Pancreas (tissue), 10 donors: Measurements from ENCODE around the gene CFAP100. TPM values are rescaled to one million over a fixed set of nuclear protein-coding genes. Genes with fewer than 3 reads are reported as not detected.

Experiments used
- ATAC-seq, 4 donors: fragments of 200-7000 bp; cut with Tn5 transposase; one replicate each; pipeline versions ENCODE4 v1.8.0 to v1.9.1; 2020; ENCODE audit warnings: mild to moderate bottlenecking in 4 of 4, moderate library complexity in 4 of 4
- DNase-seq, 6 donors: peaks; one replicate each; pipeline ENCODE4 v3.0.0-alpha.2; 2020
- FAIRE-seq: peaks from 2 replicates; lab custom pipeline; 2012; peaks lifted over from hg19 to GRCh38; lab: Jason Lieb, UNC
- H3K27ac ChIP-seq, 4 donors: fragments of 200-600 bp; sonication (generic); 1 replicate in 3 of 4; 2 replicates in 1 of 4; pipeline versions ENCODE4 v1.5.0 to v1.8.0; 2020
- H3K27me3 ChIP-seq, 4 donors: fragments of 200-600 bp; one replicate each; pipeline ENCODE4 v1.8.0; 2021
- H3K36me3 ChIP-seq, 3 donors: fragments of 200-600 bp; sonication (generic) in 1 of 3; one replicate each; pipeline versions ENCODE4 v1.5.0 to v1.8.0; 2020 to 2021
- H3K4me1 ChIP-seq, 3 donors: fragments of 200-600 bp; one replicate each; pipeline ENCODE4 v1.8.0; 2021
- H3K4me3 ChIP-seq, 4 donors: fragments of 200-600 bp; sonication (generic) in 2 of 4; one replicate each; pipeline versions ENCODE4 v1.5.0 to v1.8.0; 2020 to 2021
- H3K9me3 ChIP-seq, 4 donors: fragments of 200-600 bp; one replicate each; pipeline ENCODE4 v1.8.0; 2021
- WGBS, 2 donors: extraction: QIAGEN DNeasy Blood & Tissue Kit; methylation state at CpG; one replicate each; pipeline ENCODE4 v1.1.7; 2013; 5-methylcytosine and 5-hydroxymethylcytosine counted together
- intact Hi-C, 3 donors: fragments of 100-400 bp; cut with DNase I; formaldehyde crosslinking; loops; one replicate each; pipeline versions ENCODE4 v1.11.1 to v1.14.2; 2022
- polyA plus RNA-seq, 2 donors: library from polyadenylated mRNA; stranded (reverse); fragments of 200-250 nt; gene quantifications; one replicate each; pipeline ENCODE4 v1.2.3, GENCODE V29; 2013
- total RNA-seq, 6 donors: library from RNA; stranded (reverse); fragmentation: NEBNext Ultra II Directional in 4 of 6; extraction: Animal tissue kit (Norgen Biotek cat#: 25700) in 4 of 6; gene quantifications; one replicate each; pipeline versions ENCODE4 v1.2.1 to v1.2.4, GENCODE V29; 2021 to 2023
- TF ChIP-seq, protein P1 (sequence below), 4 donors: fragments of 200-600 bp; sonication (generic) in 3 of 4; IDR thresholded peaks; one replicate each; pipeline versions ENCODE4 v1.5.0 to v1.8.0; 2021; ENCODE audit warnings: antibody characterized with exemption in 4 of 4
- donor health status: healthy with polysubstance abuse.
- donor health status: DM: no; HTN: no; CAD: no; lungs with moderate emphysema.
- donor health status: DM: no; HTN: no; CAD: no.
- donor health status: control.
- donor health status: control.
- donor health status: Bipolar disorder and iron deficiency.
- donor health status: DM: yes; HTN: yes; CAD: no.
- donor health status: DM: no; HTN: no; CAD: no.
- donor health status: DM: no; HTN: no; CAD: no.
- donor health status: DM: yes; HTN: yes; CAD: no.

CFAP100 gene
- total and polyA plus RNA-seq, 8 donors = not detected

DNA sequence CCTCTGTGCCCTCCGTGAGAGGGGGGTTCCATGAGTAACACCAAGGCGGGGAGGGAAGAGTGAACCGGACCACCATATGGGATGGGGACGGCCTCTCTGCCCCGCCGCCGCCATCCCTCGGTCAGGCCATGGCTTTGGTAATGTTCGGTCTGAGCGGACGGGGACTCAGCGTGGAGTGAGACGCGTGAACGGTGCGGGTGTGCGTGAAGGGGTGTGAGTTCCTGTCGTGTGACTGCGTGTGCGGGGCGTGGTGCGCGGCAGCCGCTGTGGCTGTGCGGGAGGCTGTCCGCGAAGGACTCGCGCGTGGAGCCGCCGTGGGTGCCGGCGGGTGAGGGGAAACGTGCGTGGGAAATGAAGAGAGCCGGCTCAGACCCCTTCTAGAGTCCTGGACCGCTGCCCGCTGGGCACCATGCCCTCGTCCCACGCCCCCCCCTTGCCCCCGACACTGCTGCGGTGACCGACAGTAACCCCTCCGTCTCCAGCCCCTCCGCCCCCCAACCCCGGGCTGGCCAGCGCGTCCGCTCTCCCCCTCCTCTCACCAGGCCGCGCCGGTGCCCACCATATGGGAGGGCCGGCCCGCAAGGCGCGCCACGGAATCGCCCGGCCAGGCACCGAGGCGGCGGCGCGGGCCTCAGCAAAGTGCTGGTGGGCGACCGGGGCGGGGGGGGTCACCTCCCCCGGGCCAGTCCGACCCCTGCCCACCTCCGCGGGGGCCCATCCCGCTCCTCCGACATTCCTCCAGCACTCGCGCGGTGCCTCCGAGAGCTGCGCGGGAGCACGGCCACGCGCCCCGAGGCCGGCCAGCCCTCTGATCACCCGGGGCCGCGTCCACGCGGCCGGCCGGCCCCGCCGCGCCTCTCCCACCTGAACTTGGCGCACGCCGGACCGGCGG is 38.1 kb upstream of the CFAP100 start:
- WGBS, 2 donors = 0% methylated on average over 72 to 100 of the region's 100 CpGs
- TF ChIP-seq, protein P1, sequence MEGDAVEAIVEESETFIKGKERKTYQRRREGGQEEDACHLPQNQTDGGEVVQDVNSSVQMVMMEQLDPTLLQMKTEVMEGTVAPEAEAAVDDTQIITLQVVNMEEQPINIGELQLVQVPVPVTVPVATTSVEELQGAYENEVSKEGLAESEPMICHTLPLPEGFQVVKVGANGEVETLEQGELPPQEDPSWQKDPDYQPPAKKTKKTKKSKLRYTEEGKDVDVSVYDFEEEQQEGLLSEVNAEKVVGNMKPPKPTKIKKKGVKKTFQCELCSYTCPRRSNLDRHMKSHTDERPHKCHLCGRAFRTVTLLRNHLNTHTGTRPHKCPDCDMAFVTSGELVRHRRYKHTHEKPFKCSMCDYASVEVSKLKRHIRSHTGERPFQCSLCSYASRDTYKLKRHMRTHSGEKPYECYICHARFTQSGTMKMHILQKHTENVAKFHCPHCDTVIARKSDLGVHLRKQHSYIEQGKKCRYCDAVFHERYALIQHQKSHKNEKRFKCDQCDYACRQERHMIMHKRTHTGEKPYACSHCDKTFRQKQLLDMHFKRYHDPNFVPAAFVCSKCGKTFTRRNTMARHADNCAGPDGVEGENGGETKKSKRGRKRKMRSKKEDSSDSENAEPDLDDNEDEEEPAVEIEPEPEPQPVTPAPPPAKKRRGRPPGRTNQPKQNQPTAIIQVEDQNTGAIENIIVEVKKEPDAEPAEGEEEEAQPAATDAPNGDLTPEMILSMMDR (IDR thresholded peaks at IDR 0.05) = no peak
- Histone ChIP-seq H3K36me3 (peaks cover 0 to 9% (median 4%) of the 10 kb centered on the region in 3 donors), H3K4me3 (peak overlapping the region; percentile 63 to 95 (median 88)), H3K27me3 (no peaks in the 10 kb centered on the region), H3K4me1 (peaks cover 4 to 18% (median 15%) of the 10 kb centered on the region in 3 donors), H3K9me3 (no peaks in the 10 kb centered on the region), H3K27ac (peak overlapping the region; percentile 96 to 99 (median 98))
- ATAC-seq (peak; percentile 20 to 26 (median 22)), FAIRE-seq (no peak), DNase-seq (peak; percentile 50 to 88 (median 74))
- intact Hi-C loops = loop anchor here in 1 of 3 donors (2.0 kb wide), 1 partner anchor 86 kb away; no protein-coding TSS in a partner anchor

DNA sequence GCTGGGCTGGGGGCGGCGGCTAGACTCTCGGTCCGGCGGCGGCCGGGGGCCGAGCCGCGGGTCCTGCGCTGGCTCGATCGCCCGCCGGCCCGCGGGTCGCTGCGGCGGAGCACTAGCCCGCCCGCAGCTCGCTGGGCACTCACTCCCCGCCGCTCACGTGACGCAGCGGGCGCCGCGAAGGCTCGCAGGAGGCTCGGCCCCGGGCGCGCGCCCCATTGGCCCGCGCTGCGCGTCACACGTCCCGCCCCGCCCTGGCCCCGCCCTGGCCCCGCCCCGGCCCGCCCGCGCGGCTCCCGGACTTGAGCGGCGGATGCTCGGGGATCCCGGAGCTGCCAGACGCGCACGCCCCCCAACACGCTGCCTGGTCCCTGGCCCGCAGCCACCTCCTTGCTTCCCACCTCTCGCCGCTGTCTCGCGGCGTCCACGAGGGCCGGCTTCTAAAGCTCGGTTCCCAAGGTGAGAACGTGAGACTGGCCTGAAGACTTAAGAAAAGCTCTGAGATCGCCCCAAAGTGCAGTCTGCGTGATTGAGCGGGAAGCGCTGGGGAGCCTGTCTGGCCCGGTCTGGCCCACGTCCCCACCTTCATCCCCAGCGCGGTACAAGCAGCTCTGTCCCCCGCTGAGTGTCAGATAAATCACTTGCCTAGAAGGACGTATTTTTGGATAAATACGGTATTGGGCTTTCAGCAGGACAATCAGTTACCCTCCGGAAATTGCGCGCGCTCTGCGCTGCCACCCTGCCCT is 37.2 kb upstream of the CFAP100 start, which contains the start of gene KLF15:
Gene KLF15, minus strand, starts transcription at position 114 of the 743 bp plus-strand sequence. CDS start 4,486 bp downstream, outside the sequence.
- no peaks in the 10 kb centered on the region for H3K9me3 ChIP-seq
- TF ChIP-seq, protein P1 (IDR thresholded peaks at IDR 0.05) = no peak
- 0 to 1% methylated on average over 25 to 86 of the region's 86 CpGs for WGBS, 2 donors
- intact Hi-C loops = loop anchor here in 1 of 3 donors (2.0 kb wide), 1 partner anchor 87 kb away; no protein-coding TSS in a partner anchor
- peak within 1 kb of the TSS; percentile 63 to 95 (median 88) for H3K4me3 ChIP-seq
- H3K4me1 ChIP-seq = peaks cover 0 to 16% (median 15%) of the 10 kb centered on the region in 3 donors
- no peaks in the 10 kb centered on the region for H3K27me3 ChIP-seq
- ATAC-seq (peak; percentile 68 to 84 (median 75)), DNase-seq (peak; percentile 84 to 96 (median 92)), FAIRE-seq (no peak)
- H3K27ac ChIP-seq = peak within 1 kb of the TSS; percentile 96 to 99 (median 98)
- peaks cover 0 to under 1% (median 0%) of the 10 kb centered on the region in 3 donors for H3K36me3 ChIP-seq

DNA sequence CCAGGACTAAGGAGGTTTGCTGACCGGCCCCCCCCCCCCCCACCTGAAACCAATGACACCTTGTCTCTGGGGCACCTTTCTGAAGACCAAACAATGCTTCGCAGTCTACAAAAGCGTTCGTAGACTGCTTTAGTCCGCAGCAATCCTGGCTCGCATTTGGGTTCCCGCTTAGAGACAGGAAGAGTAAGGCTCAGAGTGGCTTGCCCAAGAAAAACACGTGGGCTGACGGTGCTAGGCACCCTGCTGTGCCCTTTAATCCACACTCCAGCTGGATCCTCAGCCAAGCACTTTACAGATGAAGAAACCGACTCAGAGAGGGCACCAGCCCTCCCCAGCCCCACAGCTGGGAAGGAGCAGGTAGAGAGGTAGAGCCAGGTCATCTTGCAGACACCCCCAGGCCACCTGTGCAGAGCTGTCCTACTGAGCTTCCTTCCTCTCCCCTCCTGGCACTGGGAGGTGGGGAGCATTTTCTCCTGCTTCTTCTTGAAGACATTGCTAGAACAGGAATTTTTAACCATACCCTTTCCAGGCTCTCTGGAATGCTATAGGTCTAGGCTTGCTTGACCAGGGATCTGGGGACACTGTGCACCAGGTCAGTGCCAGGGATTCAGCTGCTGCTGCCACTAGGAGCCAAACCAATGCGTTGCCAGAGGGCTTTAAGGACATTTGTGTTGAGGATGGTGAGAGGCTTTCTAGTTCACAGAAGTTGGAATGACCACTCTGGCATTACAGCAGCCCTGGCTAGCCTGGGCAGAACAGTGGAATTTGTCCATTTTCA is 36.5 kb upstream of the CFAP100 start:
- DNase-seq (peak in 2 of 6 donors; percentile 50 to 65), ATAC-seq (peak in 3 of 4 donors; percentile 1), FAIRE-seq (no peak)
- intact Hi-C loops = no loop called here
- no peak overlapping the region for H3K27ac ChIP-seq
- no peaks in the 10 kb centered on the region for H3K9me3 ChIP-seq
- WGBS, 2 donors = 7 to 9% methylated on average over 11 of the region's 11 CpGs
- peak overlapping the region in 3 of 4 donors; percentile 26 to 95 (median 83) for H3K4me3 ChIP-seq
- no peaks in the 10 kb centered on the region for H3K36me3 ChIP-seq
- no peaks in the 10 kb centered on the region for H3K27me3 ChIP-seq
- H3K4me1 ChIP-seq = peaks cover 0 to 16% (median 12%) of the 10 kb centered on the region in 3 donors
- TF ChIP-seq, protein P1 (IDR thresholded peaks at IDR 0.05) = no peak

DNA sequence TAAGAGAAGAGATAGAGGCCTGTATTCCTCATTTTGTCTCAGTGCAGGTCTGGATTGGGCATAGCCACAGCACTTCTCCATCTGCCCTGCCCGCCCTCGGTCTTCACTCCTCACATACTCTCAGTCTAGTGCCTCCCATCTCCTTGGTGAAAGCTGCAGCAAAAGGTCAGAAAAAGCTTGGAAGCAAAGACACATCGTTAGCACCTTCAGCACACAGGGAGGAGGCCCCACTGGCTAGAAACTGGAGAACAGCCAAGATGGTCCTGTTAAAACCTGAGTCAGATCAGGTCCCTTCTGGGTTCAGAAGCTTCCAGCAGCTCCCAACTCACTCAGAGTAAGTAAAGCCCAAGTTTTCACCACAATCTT is 35.9 kb upstream of the CFAP100 start:
- Histone ChIP-seq H3K9me3 (no peaks in the 10 kb centered on the region), H3K4me1 (peaks cover 0 to 16% (median 12%) of the 10 kb centered on the region in 3 donors), H3K4me3 (no peak overlapping the region), H3K27me3 (no peaks in the 10 kb centered on the region), H3K27ac (no peak overlapping the region), H3K36me3 (no peaks in the 10 kb centered on the region)
- FAIRE-seq = no peak
- intact Hi-C loops = no loop called here
- TF ChIP-seq, protein P1 (IDR thresholded peaks at IDR 0.05) = no peak
- peak in 1 of 6 donors; percentile 29 for DNase-seq
- WGBS, 2 donors = 88 to 91% methylated on average over 3 of the region's 3 CpGs
- ATAC-seq = no peak
